Measurements from ENCODE around the gene SYK.

- TF ChIP-seq CTCF (conservative IDR thresholded peaks at IDR 0.05; ENCODE audit: low read depth, low read length) (no peak), RCOR1 (IDR thresholded peaks at IDR 0.05; ENCODE audit: insufficient replicate concordance, low read length) (no peak), MAFK (IDR thresholded peaks at IDR 0.05; ENCODE audit: low read depth, low read length) (no peak), POLR2A (IDR thresholded peaks at IDR 0.05; ENCODE audit: low read depth, low read length) (no peak), RFX5 (IDR thresholded peaks at IDR 0.05; ENCODE audit: low read depth, low read length) (no peak), FOS (IDR thresholded peaks at IDR 0.05; ENCODE audit: low read depth, low read length) (no peak), NFE2L2 (IDR thresholded peaks at IDR 0.05; ENCODE audit: low read depth, low read length) (no peak), CHD1 (IDR thresholded peaks at IDR 0.05; ENCODE audit: low read depth, low read length) (no peak), BHLHE40 (IDR thresholded peaks at IDR 0.05; ENCODE audit: low read depth, low read length) (no peak), CEBPB (IDR thresholded peaks at IDR 0.05; ENCODE audit: low read depth, low read length) (no peak), SMC3 (IDR thresholded peaks at IDR 0.05; ENCODE audit: low read depth, low read length) (no peak), RAD21 (IDR thresholded peaks at IDR 0.05; ENCODE audit: low read length) (no peak)
- TF ChIP-seq, protein P1, sequence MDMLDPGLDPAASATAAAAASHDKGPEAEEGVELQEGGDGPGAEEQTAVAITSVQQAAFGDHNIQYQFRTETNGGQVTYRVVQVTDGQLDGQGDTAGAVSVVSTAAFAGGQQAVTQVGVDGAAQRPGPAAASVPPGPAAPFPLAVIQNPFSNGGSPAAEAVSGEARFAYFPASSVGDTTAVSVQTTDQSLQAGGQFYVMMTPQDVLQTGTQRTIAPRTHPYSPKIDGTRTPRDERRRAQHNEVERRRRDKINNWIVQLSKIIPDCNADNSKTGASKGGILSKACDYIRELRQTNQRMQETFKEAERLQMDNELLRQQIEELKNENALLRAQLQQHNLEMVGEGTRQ (IDR thresholded peaks at IDR 0.05; ENCODE audit: low read depth, low read length): no peak
Measured at GRCh38 chr9:90841615-90842014, 40.0 kb downstream of the SYK start.
